MM.1S (cell line): Measurements from ENCODE around the gene DHCR7.

Experiments
- CTCF ChIP-seq: fragments of 300-600 bp; sonication (generic); IDR thresholded peaks from 2 replicates; pipeline ENCODE4 v1.5.1; 2016; ENCODE audit warnings: antibody characterized with exemption, low read length, mixed read lengths
- EZH2 ChIP-seq: fragments of 300-600 bp; sonication (generic); optimal IDR thresholded peaks from 2 replicates; pipeline ENCODE3; 2017; ENCODE audit warnings: low read depth, mild to moderate bottlenecking, antibody characterized with exemption, low read length, mixed read lengths

DNA sequence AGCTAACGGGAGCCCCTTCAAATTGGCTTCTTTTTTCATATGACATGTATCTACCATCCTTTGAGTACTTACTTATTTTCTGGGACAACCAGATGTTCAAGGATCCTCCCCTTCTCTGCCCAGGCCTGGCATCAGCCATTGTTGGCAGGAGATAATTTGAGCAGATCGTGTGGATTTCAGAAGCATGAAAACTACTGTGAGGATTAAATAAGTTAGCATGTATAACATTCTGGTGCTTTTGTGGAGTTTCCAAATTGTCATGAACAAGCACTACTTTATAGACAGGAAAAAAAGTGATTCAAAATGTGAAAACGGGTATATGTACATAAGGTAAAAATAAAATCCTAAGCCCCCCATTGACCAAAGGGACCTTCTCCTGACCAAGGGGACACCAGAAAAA, 2.7 kb upstream of the DHCR7 start:
- TF ChIP-seq CTCF (no peak), EZH2 (no peak)
